Testis (tissue), 2 donors: ENCODE results near the gene PPP1R13B.

Source experiments
- POLR2A ChIP-seq: fragments of 450-650 bp; IDR thresholded peaks from one replicate; pipeline ENCODE4 v1.6.1; 2017; ENCODE audit warnings: antibody characterized with exemption, mild to moderate bottlenecking, moderate library complexity
- TF ChIP-seq, protein P1 (sequence below), 3 experiments: fragments of 450-650 bp in 2 of 3; fragments of 200-600 bp in 1 of 3; sonication (generic) in 1 of 3; IDR thresholded peaks; one replicate each; pipeline ENCODE4 v1.5.1; 2016 to 2019; ENCODE audit warnings: antibody characterized with exemption in 3 of 3, mild to moderate bottlenecking in 2 of 3, moderate library complexity in 1 of 3

DNA sequence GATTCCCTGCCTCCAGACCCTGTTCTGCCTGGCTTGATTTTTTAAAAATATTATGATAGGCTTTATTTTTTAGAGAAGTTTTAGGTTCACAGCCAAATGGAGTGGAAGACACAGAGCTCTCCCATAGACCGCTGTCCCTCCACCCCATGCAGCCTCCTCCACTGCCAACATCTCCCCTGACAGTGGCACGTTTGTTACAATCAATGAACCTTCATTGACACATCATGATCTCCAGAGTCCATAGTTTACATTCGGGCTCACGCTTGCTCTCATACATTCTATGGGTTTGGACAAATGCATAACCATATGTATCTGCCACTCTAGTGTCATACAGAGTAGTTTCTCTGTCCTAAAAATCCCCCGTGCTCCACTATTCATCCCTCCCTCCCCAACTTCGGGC lies 15.9 kb upstream of the PPP1R13B start:
- TF ChIP-seq, protein P1, sequence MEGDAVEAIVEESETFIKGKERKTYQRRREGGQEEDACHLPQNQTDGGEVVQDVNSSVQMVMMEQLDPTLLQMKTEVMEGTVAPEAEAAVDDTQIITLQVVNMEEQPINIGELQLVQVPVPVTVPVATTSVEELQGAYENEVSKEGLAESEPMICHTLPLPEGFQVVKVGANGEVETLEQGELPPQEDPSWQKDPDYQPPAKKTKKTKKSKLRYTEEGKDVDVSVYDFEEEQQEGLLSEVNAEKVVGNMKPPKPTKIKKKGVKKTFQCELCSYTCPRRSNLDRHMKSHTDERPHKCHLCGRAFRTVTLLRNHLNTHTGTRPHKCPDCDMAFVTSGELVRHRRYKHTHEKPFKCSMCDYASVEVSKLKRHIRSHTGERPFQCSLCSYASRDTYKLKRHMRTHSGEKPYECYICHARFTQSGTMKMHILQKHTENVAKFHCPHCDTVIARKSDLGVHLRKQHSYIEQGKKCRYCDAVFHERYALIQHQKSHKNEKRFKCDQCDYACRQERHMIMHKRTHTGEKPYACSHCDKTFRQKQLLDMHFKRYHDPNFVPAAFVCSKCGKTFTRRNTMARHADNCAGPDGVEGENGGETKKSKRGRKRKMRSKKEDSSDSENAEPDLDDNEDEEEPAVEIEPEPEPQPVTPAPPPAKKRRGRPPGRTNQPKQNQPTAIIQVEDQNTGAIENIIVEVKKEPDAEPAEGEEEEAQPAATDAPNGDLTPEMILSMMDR (IDR thresholded peaks at IDR 0.05): no peak
- no peak for TF ChIP-seq POLR2A
